ENCODE measurements around the gene HOXA13.

HOXA13 gene

DNA sequence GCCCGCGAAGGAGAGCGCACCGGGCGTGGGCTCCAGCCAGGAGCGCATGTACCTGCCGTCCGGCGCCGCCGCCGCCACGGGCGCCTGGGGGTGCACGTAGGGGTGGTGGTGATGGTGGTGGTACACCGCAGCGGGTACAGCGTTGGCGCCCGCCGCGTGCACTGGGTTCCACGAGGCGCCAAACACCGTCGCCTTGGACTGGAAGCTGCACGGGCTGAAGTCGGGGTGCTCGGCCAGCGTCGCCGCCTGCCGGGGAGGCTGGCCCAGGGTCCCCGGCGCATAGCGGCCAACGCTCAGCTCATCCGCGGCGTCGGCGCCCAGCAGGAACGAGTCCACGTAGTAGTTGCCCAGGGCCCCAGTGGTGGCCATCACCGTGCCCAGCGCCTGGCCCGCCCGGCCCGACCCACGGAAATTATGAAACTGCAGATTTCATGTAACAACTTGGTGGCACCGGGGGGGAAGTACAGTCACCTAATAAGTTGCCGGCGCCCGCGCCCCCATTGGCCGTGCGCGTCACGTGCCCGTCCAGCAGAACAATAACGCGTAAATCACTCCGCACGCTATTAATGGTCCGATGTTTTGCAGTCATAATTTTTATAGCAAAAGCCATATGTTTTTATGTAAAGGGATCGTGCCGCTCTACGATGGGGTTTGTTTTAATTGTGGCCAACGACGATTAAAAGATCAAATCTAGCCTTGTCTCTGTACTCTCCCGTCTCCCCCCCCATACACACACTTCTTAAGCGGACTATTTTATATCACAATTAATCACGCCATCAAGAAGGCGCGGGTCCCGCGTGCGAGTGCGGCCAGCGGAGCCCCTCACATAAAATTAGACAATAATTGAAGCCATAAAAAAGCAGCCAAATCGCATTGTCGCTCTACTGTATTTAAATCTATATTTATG lies 34.5 kb downstream of the HOXA13 start, which contains the start of gene HOXA9 (continued):
- TF ChIP-seq ZBTB48 (tag by site-specific recombination; IDR thresholded peaks at IDR 0.05) (no peak), ZNF776 (tag by site-specific recombination; IDR thresholded peaks at IDR 0.05; ENCODE audit: borderline replicate concordance) (0 out of 2 replicates have a peak, but pooled peaks have one; percentile 55), ZNF529 (tag by site-specific recombination; IDR thresholded peaks at IDR 0.05; ENCODE audit: insufficient replicate concordance) (no peak), SP7 (tag by site-specific recombination; IDR thresholded peaks at IDR 0.05) (peak; percentile 97), ZNF473 (tag by site-specific recombination; IDR thresholded peaks at IDR 0.05) (no peak), KLF7 (tag by site-specific recombination; IDR thresholded peaks at IDR 0.05; ENCODE audit: borderline replicate concordance) (peak; percentile 91)
- TF ChIP-seq, protein P1, sequence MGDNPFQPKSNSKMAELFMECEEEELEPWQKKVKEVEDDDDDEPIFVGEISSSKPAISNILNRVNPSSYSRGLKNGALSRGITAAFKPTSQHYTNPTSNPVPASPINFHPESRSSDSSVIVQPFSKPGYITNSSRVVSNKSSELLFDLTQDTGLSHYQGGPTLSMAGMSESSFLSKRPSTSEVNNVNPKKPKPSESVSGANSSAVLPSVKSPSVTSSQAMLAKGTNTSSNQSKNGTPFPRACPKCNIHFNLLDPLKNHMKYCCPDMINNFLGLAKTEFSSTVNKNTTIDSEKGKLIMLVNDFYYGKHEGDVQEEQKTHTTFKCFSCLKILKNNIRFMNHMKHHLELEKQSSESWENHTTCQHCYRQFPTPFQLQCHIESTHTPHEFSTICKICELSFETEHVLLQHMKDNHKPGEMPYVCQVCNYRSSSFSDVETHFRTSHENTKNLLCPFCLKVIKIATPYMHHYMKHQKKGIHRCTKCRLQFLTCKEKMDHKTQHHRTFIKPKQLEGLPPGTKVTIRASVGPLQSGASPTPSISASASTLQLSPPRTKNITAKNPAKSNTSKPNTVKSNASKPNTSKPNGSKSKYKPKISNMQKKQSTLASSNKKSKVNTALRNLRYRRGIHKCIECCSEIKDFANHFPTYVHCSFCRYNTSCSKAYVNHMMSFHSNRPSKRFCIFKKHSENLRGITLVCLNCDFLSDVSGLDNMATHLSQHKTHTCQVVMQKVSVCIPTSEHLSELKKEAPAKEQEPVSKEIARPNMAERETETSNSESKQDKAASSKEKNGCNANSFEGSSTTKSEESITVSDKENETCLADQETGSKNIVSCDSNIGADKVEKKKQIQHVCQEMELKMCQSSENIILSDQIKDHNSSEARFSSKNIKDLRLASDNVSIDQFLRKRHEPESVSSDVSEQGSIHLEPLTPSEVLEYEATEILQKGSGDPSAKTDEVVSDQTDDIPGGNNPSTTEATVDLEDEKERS (tag by site-specific recombination; IDR thresholded peaks at IDR 0.05), result no peak

DNA sequence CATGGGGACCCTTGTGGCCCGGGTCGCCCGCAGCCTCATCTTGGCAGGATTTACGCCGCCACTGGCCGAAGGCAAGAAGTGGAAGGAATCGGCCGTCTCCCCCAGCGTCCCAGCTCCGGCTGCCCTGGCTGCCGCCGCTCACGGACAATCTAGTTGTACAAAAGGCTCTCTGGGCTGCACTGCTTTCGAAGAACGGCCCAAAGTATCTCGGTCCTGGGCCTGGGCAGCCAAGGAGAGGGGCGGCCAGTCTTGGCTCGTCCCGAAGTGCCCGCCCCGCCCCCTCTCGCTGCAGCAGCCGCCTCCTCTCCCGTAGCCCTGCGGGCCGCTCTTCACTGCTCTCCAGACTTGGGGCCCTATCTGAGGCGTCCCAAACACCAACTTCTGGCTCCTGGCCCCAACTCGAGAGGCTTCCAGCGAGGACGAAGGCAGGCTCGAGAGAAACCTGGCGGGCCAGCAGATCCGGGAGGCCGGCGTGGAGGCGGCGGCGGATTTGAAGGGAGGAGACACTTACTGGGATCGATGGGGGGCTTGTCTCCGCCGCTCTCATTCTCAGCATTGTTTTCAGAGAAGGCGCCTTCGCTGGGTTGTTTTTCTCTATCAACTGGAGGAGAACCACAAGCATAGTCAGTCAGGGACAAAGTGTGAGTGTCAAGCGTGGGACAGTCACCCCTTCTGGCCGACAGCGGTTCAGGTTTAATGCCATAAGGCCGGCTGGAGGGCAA lies 35.4 kb downstream of the HOXA13 start:
- Histone ChIP-seq H3K36me3 (ENCODE audit: control insufficient read depth in 2 of 2, insufficient read depth in 1 of 2, low read length in 2 of 2) (peaks cover 18 to 41% of the 10 kb centered on the region in 2 experiments), H3K4me3 (ENCODE audit: low read depth, low read length) (peak overlapping the region; percentile 76), H3K27ac (ENCODE audit: extremely low read depth, low read depth, low read length) (peak overlapping the region; percentile 100), H3K9me3 (ENCODE audit: control insufficient read depth, insufficient read depth, low read depth, low read length) (no peaks in the 10 kb centered on the region), H3K4me1 (ENCODE audit: control insufficient read depth, insufficient read depth, low read length) (peaks cover 11% of the 10 kb centered on the region)
- CTCF ChIA-PET, result interaction anchor here (0.6 to 1.0 kb wide), 2 partner anchors 14 to 21 kb away, joined by 3 read pairs; no protein-coding TSS in a partner anchor
- peak; percentile 35 for TF ChIP-seq SP3 (tag by site-specific recombination; IDR thresholded peaks at IDR 0.05)
- TF ChIP-seq, protein P2, sequence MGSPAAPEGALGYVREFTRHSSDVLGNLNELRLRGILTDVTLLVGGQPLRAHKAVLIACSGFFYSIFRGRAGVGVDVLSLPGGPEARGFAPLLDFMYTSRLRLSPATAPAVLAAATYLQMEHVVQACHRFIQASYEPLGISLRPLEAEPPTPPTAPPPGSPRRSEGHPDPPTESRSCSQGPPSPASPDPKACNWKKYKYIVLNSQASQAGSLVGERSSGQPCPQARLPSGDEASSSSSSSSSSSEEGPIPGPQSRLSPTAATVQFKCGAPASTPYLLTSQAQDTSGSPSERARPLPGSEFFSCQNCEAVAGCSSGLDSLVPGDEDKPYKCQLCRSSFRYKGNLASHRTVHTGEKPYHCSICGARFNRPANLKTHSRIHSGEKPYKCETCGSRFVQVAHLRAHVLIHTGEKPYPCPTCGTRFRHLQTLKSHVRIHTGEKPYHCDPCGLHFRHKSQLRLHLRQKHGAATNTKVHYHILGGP (tag by site-specific recombination; IDR thresholded peaks at IDR 0.05), result 0 out of 2 replicates have a peak, but pooled peaks have one; percentile 10
- TF ChIP-seq, protein P3, sequence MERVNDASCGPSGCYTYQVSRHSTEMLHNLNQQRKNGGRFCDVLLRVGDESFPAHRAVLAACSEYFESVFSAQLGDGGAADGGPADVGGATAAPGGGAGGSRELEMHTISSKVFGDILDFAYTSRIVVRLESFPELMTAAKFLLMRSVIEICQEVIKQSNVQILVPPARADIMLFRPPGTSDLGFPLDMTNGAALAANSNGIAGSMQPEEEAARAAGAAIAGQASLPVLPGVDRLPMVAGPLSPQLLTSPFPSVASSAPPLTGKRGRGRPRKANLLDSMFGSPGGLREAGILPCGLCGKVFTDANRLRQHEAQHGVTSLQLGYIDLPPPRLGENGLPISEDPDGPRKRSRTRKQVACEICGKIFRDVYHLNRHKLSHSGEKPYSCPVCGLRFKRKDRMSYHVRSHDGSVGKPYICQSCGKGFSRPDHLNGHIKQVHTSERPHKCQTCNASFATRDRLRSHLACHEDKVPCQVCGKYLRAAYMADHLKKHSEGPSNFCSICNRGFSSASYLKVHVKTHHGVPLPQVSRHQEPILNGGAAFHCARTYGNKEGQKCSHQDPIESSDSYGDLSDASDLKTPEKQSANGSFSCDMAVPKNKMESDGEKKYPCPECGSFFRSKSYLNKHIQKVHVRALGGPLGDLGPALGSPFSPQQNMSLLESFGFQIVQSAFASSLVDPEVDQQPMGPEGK (tag by site-specific recombination; IDR thresholded peaks at IDR 0.05), result 0 out of 2 replicates have a peak, but pooled peaks have one; percentile 8
- peak; percentile 33; the same call in 1 of the 2 replicates for TF ChIP-seq SP2 (tag by site-specific recombination; IDR thresholded peaks at IDR 0.05)
- no peak for TF ChIP-seq ZEB2 (tag by site-specific recombination; IDR thresholded peaks at IDR 0.05)
- no peak for TF ChIP-seq ZSCAN16 (tag by site-specific recombination; IDR thresholded peaks at IDR 0.05)
- TF ChIP-seq KLF9 (tag by site-specific recombination; IDR thresholded peaks at IDR 0.05; ENCODE audit: low read depth), result peak; percentile 82
- POLR2A ChIA-PET, result interaction anchor here (1.3 to 4.1 kb wide), 5 partner anchors 9 to 17 kb away, joined by 3 to 42 read pairs (median 11); partner anchors contain the start of genes HOXA10, HOXA3 and HOXA6
